ENCODE results near the gene L3MBTL4. TPM values are rescaled to one million over a fixed set of nuclear protein-coding genes. Genes with fewer than 3 reads are reported as not detected.

L3MBTL4 gene
- polyA plus RNA-seq, 1 of the 3 experiments (the other 2 are of a cell fraction) = 0.02 TPM

- TF ChIP-seq FOSL2 (IDR thresholded peaks at IDR 0.05; ENCODE audit: borderline replicate concordance, low read depth) (no peak), MXI1 (IDR thresholded peaks at IDR 0.05; ENCODE audit: low read depth, low read length) (no peak), MAX (IDR thresholded peaks at IDR 0.05; ENCODE audit: low read depth) (no peak), TCF12 (IDR thresholded peaks at IDR 0.05) (no peak), USF2 (IDR thresholded peaks at IDR 0.05; ENCODE audit: borderline replicate concordance, low read depth, low read length) (no peak), FOXJ3 (CRISPR knock-in tag; IDR thresholded peaks at IDR 0.05) (no peak), PBX3 (IDR thresholded peaks at IDR 0.05) (no peak)
- Histone ChIP-seq H3K9me3 (no peaks in the 10 kb centered on the region), H3F3A (replicated peaks; ENCODE audit: insufficient read depth) (no peaks in the 10 kb centered on the region), H3K4me3 (ENCODE audit: low read depth in 2 of 2, low read length in 1 of 2) (no peak overlapping the region), H3K36me3 (replicated peaks in 1 of 2; ENCODE audit: control insufficient read depth in 1 of 2, insufficient read depth in 2 of 2, low read length in 1 of 2) (no peaks in the 10 kb centered on the region), H3K27ac (ENCODE audit: low read depth in 2 of 2, low read length in 1 of 2) (no peak overlapping the region), H3K9me2 (no peaks in the 10 kb centered on the region), H3K9ac (no peak overlapping the region), H3K79me2 (ENCODE audit: insufficient read depth) (no peaks in the 10 kb centered on the region), H4K20me1 (ENCODE audit: insufficient read depth) (no peaks in the 10 kb centered on the region), H3K4me1 (ENCODE audit: control insufficient read depth in 1 of 2, insufficient read depth in 2 of 2, low read depth in 1 of 2, low read length in 1 of 2) (peaks cover 0 to 3% of the 10 kb centered on the region in 2 experiments; a peak in 1 of 4 replicates), H3K27me3 (ENCODE audit: insufficient read depth) (no peaks in the 10 kb centered on the region), H3K4me2 (no peak overlapping the region), H2AFZ (ENCODE audit: low read depth) (no peak overlapping the region)
- DNase-seq = no peak
- 70% methylated on average over 5 of the region's 5 CpGs for WGBS (ENCODE audit: low lambda C conversion rate)
- POLR2A ChIA-PET = no interaction called here
- CTCF ChIA-PET = interaction anchor here (1.3 kb wide), 1 partner anchor 65 kb away, joined by 3 read pairs; no protein-coding TSS in a partner anchor
Measured at GRCh38 chr18:5955861-5956260, 458.9 kb downstream of the L3MBTL4 start.

- no peaks in the 10 kb centered on the region for H3K4me1 ChIP-seq (ENCODE audit: control insufficient read depth in 1 of 2, insufficient read depth in 2 of 2, low read depth in 1 of 2, low read length in 1 of 2)
- no peak overlapping the region for H3K9ac ChIP-seq
- no peaks in the 10 kb centered on the region for H3K27me3 ChIP-seq (ENCODE audit: insufficient read depth)
- CTCF ChIA-PET = interaction anchor here (0.7 kb wide), 1 partner anchor 10 kb away, joined by 3 read pairs; no protein-coding TSS in a partner anchor
- H4K20me1 ChIP-seq (ENCODE audit: insufficient read depth) = no peaks in the 10 kb centered on the region
- DNase-seq = no peak
- no peaks in the 10 kb centered on the region for H3K36me3 ChIP-seq (replicated peaks in 1 of 2; ENCODE audit: control insufficient read depth in 1 of 2, insufficient read depth in 2 of 2, low read length in 1 of 2)
- no peak overlapping the region for H3K4me2 ChIP-seq
- POLR2A ChIA-PET = no interaction called here
- no peak overlapping the region for H3K27ac ChIP-seq (ENCODE audit: low read depth in 2 of 2, low read length in 1 of 2)
- H3K4me3 ChIP-seq (ENCODE audit: low read depth in 2 of 2, low read length in 1 of 2) = no peak overlapping the region
- no peak for TF ChIP-seq NFIC (IDR thresholded peaks at IDR 0.05; ENCODE audit: borderline replicate concordance)
- no peak overlapping the region for H2AFZ ChIP-seq (ENCODE audit: low read depth)
- H3F3A ChIP-seq (replicated peaks; ENCODE audit: insufficient read depth) = no peaks in the 10 kb centered on the region
- H3K9me3 ChIP-seq = no peaks in the 10 kb centered on the region
- no peaks in the 10 kb centered on the region for H3K9me2 ChIP-seq
- WGBS (ENCODE audit: low lambda C conversion rate) = 47% methylated on average over 4 of the region's 4 CpGs
- H3K79me2 ChIP-seq (ENCODE audit: insufficient read depth) = no peaks in the 10 kb centered on the region
Measured at GRCh38 chr18:5951515-5952091, 463.1 kb downstream of the L3MBTL4 start.

GRCh38 chr18:5948781-5949180 lies 465.9 kb downstream of the L3MBTL4 start:
- Histone ChIP-seq H3K4me3 (ENCODE audit: low read depth in 2 of 2, low read length in 1 of 2) (no peak overlapping the region), H3K4me2 (no peak overlapping the region), H3K27ac (ENCODE audit: low read depth in 2 of 2, low read length in 1 of 2) (no peak overlapping the region), H4K20me1 (ENCODE audit: insufficient read depth) (no peaks in the 10 kb centered on the region), H3K9ac (no peak overlapping the region), H3K9me3 (no peaks in the 10 kb centered on the region), H3K79me2 (ENCODE audit: insufficient read depth) (no peaks in the 10 kb centered on the region), H3K9me2 (no peaks in the 10 kb centered on the region), H3K4me1 (ENCODE audit: control insufficient read depth in 1 of 2, insufficient read depth in 2 of 2, low read depth in 1 of 2, low read length in 1 of 2) (no peaks in the 10 kb centered on the region; a peak in 1 of 4 replicates), H2AFZ (ENCODE audit: low read depth) (no peak overlapping the region), H3K36me3 (replicated peaks in 1 of 2; ENCODE audit: control insufficient read depth in 1 of 2, insufficient read depth in 2 of 2, low read length in 1 of 2) (no peaks in the 10 kb centered on the region), H3F3A (replicated peaks; ENCODE audit: insufficient read depth) (no peaks in the 10 kb centered on the region), H3K27me3 (ENCODE audit: insufficient read depth) (no peaks in the 10 kb centered on the region)
- POLR2A ChIA-PET = no interaction called here
- CTCF ChIA-PET = interaction anchor here (1.0 kb wide), 1 partner anchor 58 kb away, joined by 3 read pairs; no protein-coding TSS in a partner anchor
- DNase-seq = no peak
- 3% methylated on average over 1 of the region's 1 CpG for WGBS (ENCODE audit: low lambda C conversion rate)
- TF ChIP-seq NRF1 (IDR thresholded peaks at IDR 0.05; ENCODE audit: low read depth, low read length) (no peak), CTCF (IDR thresholded peaks at IDR 0.05) (no peak), ELF1 (IDR thresholded peaks at IDR 0.05) (no peak), RAD21 (IDR thresholded peaks at IDR 0.05; ENCODE audit: low read length) (no peak), RFX5 (IDR thresholded peaks at IDR 0.05; ENCODE audit: low read length) (no peak), EP300 (IDR thresholded peaks at IDR 0.05; ENCODE audit: borderline replicate concordance in 1 of 2, low read depth in 1 of 2, low read length in 1 of 2) (no peak), RXRA (IDR thresholded peaks at IDR 0.05; ENCODE audit: borderline replicate concordance, low read depth) (no peak)

All from SK-N-SH (cell line).